Spleen (tissue), 7 donors: ENCODE measurements around the gene AHRR.

ENCODE experiments used
- POLR2AphosphoS5 ChIP-seq, 3 donors: sonication (generic); formaldehyde crosslinking; IDR thresholded peaks; one replicate each; pipeline ENCODE4 v1.5.1; 2017; ENCODE audit warnings: antibody characterized with exemption in 3 of 3
- TF ChIP-seq, protein P1 (sequence below), 11 experiments: fragments of 200-600 bp in 7 of 11; fragments of 450-650 bp in 4 of 11; sonication (generic) in 4 of 11; IDR thresholded peaks in 8 of 11; conservative IDR thresholded peaks in 3 of 11; 1 replicate in 7 of 11; 2 replicates in 4 of 11; pipeline versions ENCODE4 v1.4.0 to v1.8.0; 2016 to 2021; ENCODE audit warnings: antibody characterized with exemption in 11 of 11, inconsistent platforms in 4 of 11, mild to moderate bottlenecking in 1 of 11
- donor health status: DM: no; HTN: no; CAD: no; lungs with moderate emphysema.
- donor health status: DM: no; HTN: no; CAD: no.
- donor health status: DM: no; HTN: no; CAD: no.

DNA sequence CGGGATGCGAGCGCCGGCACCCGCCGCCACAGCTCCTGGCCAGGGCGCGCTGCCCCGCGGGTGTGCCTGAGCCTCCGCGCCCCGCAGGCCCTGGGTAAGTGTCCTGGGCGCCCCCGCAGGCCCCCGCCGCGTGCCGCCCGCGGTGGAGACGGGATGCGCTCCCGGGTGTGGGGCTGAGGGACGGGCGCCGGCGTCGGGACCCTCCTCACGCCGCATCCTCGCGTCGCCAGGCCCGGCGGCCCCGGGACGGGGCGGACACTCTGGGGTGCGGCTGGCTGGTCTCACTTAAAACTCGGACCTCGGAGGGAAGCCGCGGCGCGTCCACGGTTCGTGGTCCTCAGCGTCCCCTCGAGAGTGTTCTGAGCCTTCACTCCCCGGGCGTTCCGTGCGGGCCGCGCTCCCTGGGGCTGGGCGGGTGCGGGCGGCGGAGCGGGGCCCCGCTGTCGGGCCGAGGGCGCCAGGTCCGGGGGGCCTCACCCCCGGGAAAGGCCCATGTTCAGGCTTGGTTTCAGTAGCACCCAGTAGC is 275 bp downstream of the AHRR start:
- TF ChIP-seq, protein P1, sequence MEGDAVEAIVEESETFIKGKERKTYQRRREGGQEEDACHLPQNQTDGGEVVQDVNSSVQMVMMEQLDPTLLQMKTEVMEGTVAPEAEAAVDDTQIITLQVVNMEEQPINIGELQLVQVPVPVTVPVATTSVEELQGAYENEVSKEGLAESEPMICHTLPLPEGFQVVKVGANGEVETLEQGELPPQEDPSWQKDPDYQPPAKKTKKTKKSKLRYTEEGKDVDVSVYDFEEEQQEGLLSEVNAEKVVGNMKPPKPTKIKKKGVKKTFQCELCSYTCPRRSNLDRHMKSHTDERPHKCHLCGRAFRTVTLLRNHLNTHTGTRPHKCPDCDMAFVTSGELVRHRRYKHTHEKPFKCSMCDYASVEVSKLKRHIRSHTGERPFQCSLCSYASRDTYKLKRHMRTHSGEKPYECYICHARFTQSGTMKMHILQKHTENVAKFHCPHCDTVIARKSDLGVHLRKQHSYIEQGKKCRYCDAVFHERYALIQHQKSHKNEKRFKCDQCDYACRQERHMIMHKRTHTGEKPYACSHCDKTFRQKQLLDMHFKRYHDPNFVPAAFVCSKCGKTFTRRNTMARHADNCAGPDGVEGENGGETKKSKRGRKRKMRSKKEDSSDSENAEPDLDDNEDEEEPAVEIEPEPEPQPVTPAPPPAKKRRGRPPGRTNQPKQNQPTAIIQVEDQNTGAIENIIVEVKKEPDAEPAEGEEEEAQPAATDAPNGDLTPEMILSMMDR (IDR thresholded peaks at IDR 0.05 in 8 of 11, conservative IDR thresholded peaks at IDR 0.05 in 3 of 11), result peak in 1 of 11 experiments; percentile 13
- TF ChIP-seq POLR2AphosphoS5 (IDR thresholded peaks at IDR 0.05), result no peak
